K562 (cell line): ENCODE results near the gene TMEM14C. TPM values are rescaled to one million over a fixed set of nuclear protein-coding genes. Genes with fewer than 3 reads are reported as not detected.

Source experiments
- C11orf30 ChIP-seq: fragments of 450-650 bp; IDR thresholded peaks from 2 replicates; pipeline ENCODE4 v1.6.1; 2016; ENCODE audit warnings: low read depth, mild to moderate bottlenecking
- CBFA2T3 ChIP-seq: fragments of 450-650 bp; IDR thresholded peaks from 2 replicates; pipeline ENCODE4 v1.6.1; 2017
- COPS2 ChIP-seq: fragments of 450-650 bp; conservative IDR thresholded peaks from 2 replicates; pipeline ENCODE4 v1.6.1; 2016; ENCODE audit warnings: mild to moderate bottlenecking, moderate library complexity
- E2F8 ChIP-seq: fragments of 450-650 bp; IDR thresholded peaks from 2 replicates; pipeline ENCODE4 v1.7.1; 2018; ENCODE audit warnings: mild to moderate bottlenecking, low read depth; ENCODE audit not compliant: partially characterized antibody
- FIP1L1 ChIP-seq: fragments of 200-400 bp; formaldehyde crosslinking; IDR thresholded peaks from 2 replicates; pipeline ENCODE4 v1.6.1; 2018; ENCODE audit warnings: mild to moderate bottlenecking, low read depth, low read length; ENCODE audit not compliant: poor library complexity, severe bottlenecking
- ILK ChIP-seq: fragments of 450-650 bp; IDR thresholded peaks from 2 replicates; pipeline ENCODE4 v1.6.1; 2016; ENCODE audit warnings: missing genetic modification characterization, low read depth, mild to moderate bottlenecking, missing compliant biosample characterization, moderate library complexity, borderline replicate concordance
- JUND ChIP-seq, 2 experiments: IDR thresholded peaks; 2 replicates in 1 of 2; 3 replicates in 1 of 2; pipeline ENCODE4 v1.6.1; 2011; ENCODE audit warnings: borderline replicate concordance in 2 of 2, low read depth in 2 of 2, low read length in 2 of 2, improper control_type of control experiment in 1 of 2, missing biosample characterization in 1 of 2, missing genetic modification characterization in 1 of 2, missing genetic modification reagents in 1 of 2
- ZKSCAN3 ChIP-seq: fragments of 250-450 bp; sonication (Bioruptor Pico); IDR thresholded peaks from 2 replicates; pipeline ENCODE4 v1.4.0; 2020
- ZNF347 ChIP-seq: fragments of 450-650 bp; formaldehyde crosslinking; IDR thresholded peaks from 2 replicates; pipeline ENCODE4 v1.4.0; 2020; ENCODE audit warnings: low read depth, mild to moderate bottlenecking, moderate library complexity
- polyA plus RNA-seq, 8 experiments: library from polyadenylated mRNA; depleted of rRNA in 4 of 8; stranded (reverse) in 5 of 8; unstranded in 3 of 8; fragments of >200 nt; fragmentation: Nextera tagmentation in 2 of 8; fragmentation: Illumina TruSeq in 1 of 8; extraction: Ambion mirVana in 2 of 8; extraction: Trizol in 1 of 8; gene quantifications; 2 replicates each; pipeline versions ENCODE4 v1.2.1 to v1.2.3, GENCODE V29; 2011 to 2014; ENCODE audit warnings: inconsistent platforms in 1 of 8, missing spikeins in 1 of 8
- total RNA-seq, 7 experiments: library from RNA; depleted of rRNA in 6 of 7; stranded (reverse); fragments of >200 nt in 6 of 7; fragmentation: Illumina TruSeq in 2 of 7; extraction: Trizol in 2 of 7; gene quantifications; 2 replicates each; pipeline versions ENCODE4 v1.2.1 to v1.2.3, GENCODE V29; 2011 to 2021; ENCODE audit warnings: low replicate concordance in 1 of 7
- TF ChIP-seq, protein P1 (sequence below): fragments of 250-450 bp; sonication (Bioruptor Pico); IDR thresholded peaks from 2 replicates; pipeline ENCODE4 v1.5.0; 2020; ENCODE audit warnings: mild to moderate bottlenecking, borderline replicate concordance
- TF ChIP-seq, protein P2 (sequence below): fragments of 450-650 bp; IDR thresholded peaks from 2 replicates; pipeline ENCODE4 v1.6.1; 2016; ENCODE audit warnings: mild to moderate bottlenecking, moderate library complexity

TMEM14C gene
- total and polyA plus RNA-seq, 9 of the 15 experiments (the other 6 are each of a cell fraction or from before 2014, with no cell fraction given): 151 to 496 (median 263) TPM

DNA sequence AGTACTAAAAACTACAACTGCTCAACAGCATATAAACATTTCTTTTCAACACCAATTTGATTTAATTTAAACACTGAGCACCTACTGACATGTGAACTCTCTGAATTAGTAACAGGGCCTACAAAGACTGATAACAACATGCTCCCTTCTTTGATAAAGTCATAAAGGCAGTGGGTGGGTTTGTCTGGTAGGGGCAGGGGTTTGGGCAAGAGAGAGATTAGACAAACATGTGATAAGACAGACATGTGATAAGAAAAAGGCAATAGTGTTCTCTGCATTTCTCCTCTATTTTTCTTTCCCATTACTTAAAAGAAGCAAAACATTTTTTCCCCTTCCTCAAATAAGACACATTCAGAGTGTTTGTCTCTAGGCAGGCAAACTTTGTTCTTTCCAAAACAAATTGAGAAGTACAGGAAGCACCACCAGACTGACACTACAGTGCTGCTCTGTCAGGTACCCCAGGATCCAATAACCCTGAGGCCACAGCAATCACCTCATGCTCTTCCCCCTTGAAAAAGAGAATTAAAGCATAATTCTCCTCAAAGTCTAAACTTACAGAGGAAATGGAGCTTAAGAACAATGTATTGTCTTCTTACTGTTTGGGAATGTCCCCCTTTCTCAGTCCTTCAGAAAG is 40.4 kb upstream of the TMEM14C start (continued):
- no peak for TF ChIP-seq ZKSCAN3 (CRISPR knock-in tag)
- no peak for TF ChIP-seq ZNF347 (CRISPR knock-in tag)
- TF ChIP-seq COPS2: no peak
- TF ChIP-seq C11orf30: no peak
- TF ChIP-seq ILK (tag): no peak
- TF ChIP-seq FIP1L1: no peak
- TF ChIP-seq CBFA2T3: peak; percentile 78
- no peak for TF ChIP-seq JUND (IDR thresholded peaks at IDR 0.05; ENCODE audit: borderline replicate concordance, low read depth, low read length)
- no peak for TF ChIP-seq JUND (tag; IDR thresholded peaks at IDR 0.05; ENCODE audit: borderline replicate concordance, low read depth, low read length)
- TF ChIP-seq E2F8: no peak
- TF ChIP-seq, protein P1, sequence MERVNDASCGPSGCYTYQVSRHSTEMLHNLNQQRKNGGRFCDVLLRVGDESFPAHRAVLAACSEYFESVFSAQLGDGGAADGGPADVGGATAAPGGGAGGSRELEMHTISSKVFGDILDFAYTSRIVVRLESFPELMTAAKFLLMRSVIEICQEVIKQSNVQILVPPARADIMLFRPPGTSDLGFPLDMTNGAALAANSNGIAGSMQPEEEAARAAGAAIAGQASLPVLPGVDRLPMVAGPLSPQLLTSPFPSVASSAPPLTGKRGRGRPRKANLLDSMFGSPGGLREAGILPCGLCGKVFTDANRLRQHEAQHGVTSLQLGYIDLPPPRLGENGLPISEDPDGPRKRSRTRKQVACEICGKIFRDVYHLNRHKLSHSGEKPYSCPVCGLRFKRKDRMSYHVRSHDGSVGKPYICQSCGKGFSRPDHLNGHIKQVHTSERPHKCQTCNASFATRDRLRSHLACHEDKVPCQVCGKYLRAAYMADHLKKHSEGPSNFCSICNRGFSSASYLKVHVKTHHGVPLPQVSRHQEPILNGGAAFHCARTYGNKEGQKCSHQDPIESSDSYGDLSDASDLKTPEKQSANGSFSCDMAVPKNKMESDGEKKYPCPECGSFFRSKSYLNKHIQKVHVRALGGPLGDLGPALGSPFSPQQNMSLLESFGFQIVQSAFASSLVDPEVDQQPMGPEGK (CRISPR knock-in tag): no peak
- TF ChIP-seq, protein P2, sequence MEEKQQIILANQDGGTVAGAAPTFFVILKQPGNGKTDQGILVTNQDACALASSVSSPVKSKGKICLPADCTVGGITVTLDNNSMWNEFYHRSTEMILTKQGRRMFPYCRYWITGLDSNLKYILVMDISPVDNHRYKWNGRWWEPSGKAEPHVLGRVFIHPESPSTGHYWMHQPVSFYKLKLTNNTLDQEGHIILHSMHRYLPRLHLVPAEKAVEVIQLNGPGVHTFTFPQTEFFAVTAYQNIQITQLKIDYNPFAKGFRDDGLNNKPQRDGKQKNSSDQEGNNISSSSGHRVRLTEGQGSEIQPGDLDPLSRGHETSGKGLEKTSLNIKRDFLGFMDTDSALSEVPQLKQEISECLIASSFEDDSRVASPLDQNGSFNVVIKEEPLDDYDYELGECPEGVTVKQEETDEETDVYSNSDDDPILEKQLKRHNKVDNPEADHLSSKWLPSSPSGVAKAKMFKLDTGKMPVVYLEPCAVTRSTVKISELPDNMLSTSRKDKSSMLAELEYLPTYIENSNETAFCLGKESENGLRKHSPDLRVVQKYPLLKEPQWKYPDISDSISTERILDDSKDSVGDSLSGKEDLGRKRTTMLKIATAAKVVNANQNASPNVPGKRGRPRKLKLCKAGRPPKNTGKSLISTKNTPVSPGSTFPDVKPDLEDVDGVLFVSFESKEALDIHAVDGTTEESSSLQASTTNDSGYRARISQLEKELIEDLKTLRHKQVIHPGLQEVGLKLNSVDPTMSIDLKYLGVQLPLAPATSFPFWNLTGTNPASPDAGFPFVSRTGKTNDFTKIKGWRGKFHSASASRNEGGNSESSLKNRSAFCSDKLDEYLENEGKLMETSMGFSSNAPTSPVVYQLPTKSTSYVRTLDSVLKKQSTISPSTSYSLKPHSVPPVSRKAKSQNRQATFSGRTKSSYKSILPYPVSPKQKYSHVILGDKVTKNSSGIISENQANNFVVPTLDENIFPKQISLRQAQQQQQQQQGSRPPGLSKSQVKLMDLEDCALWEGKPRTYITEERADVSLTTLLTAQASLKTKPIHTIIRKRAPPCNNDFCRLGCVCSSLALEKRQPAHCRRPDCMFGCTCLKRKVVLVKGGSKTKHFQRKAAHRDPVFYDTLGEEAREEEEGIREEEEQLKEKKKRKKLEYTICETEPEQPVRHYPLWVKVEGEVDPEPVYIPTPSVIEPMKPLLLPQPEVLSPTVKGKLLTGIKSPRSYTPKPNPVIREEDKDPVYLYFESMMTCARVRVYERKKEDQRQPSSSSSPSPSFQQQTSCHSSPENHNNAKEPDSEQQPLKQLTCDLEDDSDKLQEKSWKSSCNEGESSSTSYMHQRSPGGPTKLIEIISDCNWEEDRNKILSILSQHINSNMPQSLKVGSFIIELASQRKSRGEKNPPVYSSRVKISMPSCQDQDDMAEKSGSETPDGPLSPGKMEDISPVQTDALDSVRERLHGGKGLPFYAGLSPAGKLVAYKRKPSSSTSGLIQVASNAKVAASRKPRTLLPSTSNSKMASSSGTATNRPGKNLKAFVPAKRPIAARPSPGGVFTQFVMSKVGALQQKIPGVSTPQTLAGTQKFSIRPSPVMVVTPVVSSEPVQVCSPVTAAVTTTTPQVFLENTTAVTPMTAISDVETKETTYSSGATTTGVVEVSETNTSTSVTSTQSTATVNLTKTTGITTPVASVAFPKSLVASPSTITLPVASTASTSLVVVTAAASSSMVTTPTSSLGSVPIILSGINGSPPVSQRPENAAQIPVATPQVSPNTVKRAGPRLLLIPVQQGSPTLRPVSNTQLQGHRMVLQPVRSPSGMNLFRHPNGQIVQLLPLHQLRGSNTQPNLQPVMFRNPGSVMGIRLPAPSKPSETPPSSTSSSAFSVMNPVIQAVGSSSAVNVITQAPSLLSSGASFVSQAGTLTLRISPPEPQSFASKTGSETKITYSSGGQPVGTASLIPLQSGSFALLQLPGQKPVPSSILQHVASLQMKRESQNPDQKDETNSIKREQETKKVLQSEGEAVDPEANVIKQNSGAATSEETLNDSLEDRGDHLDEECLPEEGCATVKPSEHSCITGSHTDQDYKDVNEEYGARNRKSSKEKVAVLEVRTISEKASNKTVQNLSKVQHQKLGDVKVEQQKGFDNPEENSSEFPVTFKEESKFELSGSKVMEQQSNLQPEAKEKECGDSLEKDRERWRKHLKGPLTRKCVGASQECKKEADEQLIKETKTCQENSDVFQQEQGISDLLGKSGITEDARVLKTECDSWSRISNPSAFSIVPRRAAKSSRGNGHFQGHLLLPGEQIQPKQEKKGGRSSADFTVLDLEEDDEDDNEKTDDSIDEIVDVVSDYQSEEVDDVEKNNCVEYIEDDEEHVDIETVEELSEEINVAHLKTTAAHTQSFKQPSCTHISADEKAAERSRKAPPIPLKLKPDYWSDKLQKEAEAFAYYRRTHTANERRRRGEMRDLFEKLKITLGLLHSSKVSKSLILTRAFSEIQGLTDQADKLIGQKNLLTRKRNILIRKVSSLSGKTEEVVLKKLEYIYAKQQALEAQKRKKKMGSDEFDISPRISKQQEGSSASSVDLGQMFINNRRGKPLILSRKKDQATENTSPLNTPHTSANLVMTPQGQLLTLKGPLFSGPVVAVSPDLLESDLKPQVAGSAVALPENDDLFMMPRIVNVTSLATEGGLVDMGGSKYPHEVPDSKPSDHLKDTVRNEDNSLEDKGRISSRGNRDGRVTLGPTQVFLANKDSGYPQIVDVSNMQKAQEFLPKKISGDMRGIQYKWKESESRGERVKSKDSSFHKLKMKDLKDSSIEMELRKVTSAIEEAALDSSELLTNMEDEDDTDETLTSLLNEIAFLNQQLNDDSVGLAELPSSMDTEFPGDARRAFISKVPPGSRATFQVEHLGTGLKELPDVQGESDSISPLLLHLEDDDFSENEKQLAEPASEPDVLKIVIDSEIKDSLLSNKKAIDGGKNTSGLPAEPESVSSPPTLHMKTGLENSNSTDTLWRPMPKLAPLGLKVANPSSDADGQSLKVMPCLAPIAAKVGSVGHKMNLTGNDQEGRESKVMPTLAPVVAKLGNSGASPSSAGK: no peak
